Pancreas (tissue), 10 donors: ENCODE data around the gene BCORL1. TPM values are rescaled to one million over a fixed set of nuclear protein-coding genes. Genes with fewer than 3 reads are reported as not detected.

ENCODE experiments used
- ATAC-seq, 4 donors: fragments of 200-7000 bp; cut with Tn5 transposase; one replicate each; pipeline versions ENCODE4 v1.8.0 to v1.9.1; 2020; ENCODE audit warnings: mild to moderate bottlenecking in 4 of 4, moderate library complexity in 4 of 4
- DNase-seq, 6 donors: peaks; one replicate each; pipeline ENCODE4 v3.0.0-alpha.2; 2020
- FAIRE-seq: peaks from 2 replicates; lab custom pipeline; 2012; peaks lifted over from hg19 to GRCh38; lab: Jason Lieb, UNC
- H3K27ac ChIP-seq, 4 donors: fragments of 200-600 bp; sonication (generic); 1 replicate in 3 of 4; 2 replicates in 1 of 4; pipeline versions ENCODE4 v1.5.0 to v1.8.0; 2020
- H3K27me3 ChIP-seq, 4 donors: fragments of 200-600 bp; one replicate each; pipeline ENCODE4 v1.8.0; 2021
- H3K36me3 ChIP-seq, 3 donors: fragments of 200-600 bp; sonication (generic) in 1 of 3; one replicate each; pipeline versions ENCODE4 v1.5.0 to v1.8.0; 2020 to 2021
- H3K4me1 ChIP-seq, 3 donors: fragments of 200-600 bp; one replicate each; pipeline ENCODE4 v1.8.0; 2021
- H3K4me3 ChIP-seq, 4 donors: fragments of 200-600 bp; sonication (generic) in 2 of 4; one replicate each; pipeline versions ENCODE4 v1.5.0 to v1.8.0; 2020 to 2021
- H3K9me3 ChIP-seq, 4 donors: fragments of 200-600 bp; one replicate each; pipeline ENCODE4 v1.8.0; 2021
- WGBS, 2 donors: extraction: QIAGEN DNeasy Blood & Tissue Kit; methylation state at CpG; one replicate each; pipeline ENCODE4 v1.1.7; 2013; 5-methylcytosine and 5-hydroxymethylcytosine counted together
- intact Hi-C, 3 donors: fragments of 100-400 bp; cut with DNase I; formaldehyde crosslinking; loops; one replicate each; pipeline versions ENCODE4 v1.11.1 to v1.14.2; 2022
- polyA plus RNA-seq, 2 donors: library from polyadenylated mRNA; stranded (reverse); fragments of 200-250 nt; gene quantifications; one replicate each; pipeline ENCODE4 v1.2.3, GENCODE V29; 2013
- total RNA-seq, 6 donors: library from RNA; stranded (reverse); fragmentation: NEBNext Ultra II Directional in 4 of 6; extraction: Animal tissue kit (Norgen Biotek cat#: 25700) in 4 of 6; gene quantifications; one replicate each; pipeline versions ENCODE4 v1.2.1 to v1.2.4, GENCODE V29; 2021 to 2023
- TF ChIP-seq, protein P1 (sequence below), 4 donors: fragments of 200-600 bp; sonication (generic) in 3 of 4; IDR thresholded peaks; one replicate each; pipeline versions ENCODE4 v1.5.0 to v1.8.0; 2021; ENCODE audit warnings: antibody characterized with exemption in 4 of 4
- donor health status: healthy with polysubstance abuse.
- donor health status: DM: no; HTN: no; CAD: no; lungs with moderate emphysema.
- donor health status: DM: no; HTN: no; CAD: no.
- donor health status: control.
- donor health status: control.
- donor health status: Bipolar disorder and iron deficiency.
- donor health status: DM: yes; HTN: yes; CAD: no.
- donor health status: DM: no; HTN: no; CAD: no.
- donor health status: DM: no; HTN: no; CAD: no.
- donor health status: DM: yes; HTN: yes; CAD: no.

BCORL1 gene
- total and polyA plus RNA-seq, 8 donors, result 1.7 to 11.1 (median 5.6) TPM

- DNase-seq, result no peak
These were observed 115.2 kb downstream of the BCORL1 start for GRCh38 chrX:130097507-130098209.

GRCh38 chrX:130098210-130098552, 115.7 kb downstream of the BCORL1 start:
- Histone ChIP-seq H3K27ac (no peak overlapping the region), H3K27me3 (no peaks in the 10 kb centered on the region), H3K36me3 (no peaks in the 10 kb centered on the region), H3K9me3 (no peaks in the 10 kb centered on the region), H3K4me1 (no peaks in the 10 kb centered on the region), H3K4me3 (no peak overlapping the region)
- TF ChIP-seq, protein P1, sequence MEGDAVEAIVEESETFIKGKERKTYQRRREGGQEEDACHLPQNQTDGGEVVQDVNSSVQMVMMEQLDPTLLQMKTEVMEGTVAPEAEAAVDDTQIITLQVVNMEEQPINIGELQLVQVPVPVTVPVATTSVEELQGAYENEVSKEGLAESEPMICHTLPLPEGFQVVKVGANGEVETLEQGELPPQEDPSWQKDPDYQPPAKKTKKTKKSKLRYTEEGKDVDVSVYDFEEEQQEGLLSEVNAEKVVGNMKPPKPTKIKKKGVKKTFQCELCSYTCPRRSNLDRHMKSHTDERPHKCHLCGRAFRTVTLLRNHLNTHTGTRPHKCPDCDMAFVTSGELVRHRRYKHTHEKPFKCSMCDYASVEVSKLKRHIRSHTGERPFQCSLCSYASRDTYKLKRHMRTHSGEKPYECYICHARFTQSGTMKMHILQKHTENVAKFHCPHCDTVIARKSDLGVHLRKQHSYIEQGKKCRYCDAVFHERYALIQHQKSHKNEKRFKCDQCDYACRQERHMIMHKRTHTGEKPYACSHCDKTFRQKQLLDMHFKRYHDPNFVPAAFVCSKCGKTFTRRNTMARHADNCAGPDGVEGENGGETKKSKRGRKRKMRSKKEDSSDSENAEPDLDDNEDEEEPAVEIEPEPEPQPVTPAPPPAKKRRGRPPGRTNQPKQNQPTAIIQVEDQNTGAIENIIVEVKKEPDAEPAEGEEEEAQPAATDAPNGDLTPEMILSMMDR (IDR thresholded peaks at IDR 0.05), result no peak
- ATAC-seq (peak in 1 of 4 donors; percentile 13), FAIRE-seq (no peak), DNase-seq (no peak)
- WGBS, 2 donors, result 52 to 78% methylated on average over 5 of the region's 5 CpGs
- intact Hi-C loops, result no loop called here

More at GRCh38 chrX:130097507-130098209, 115.2 kb downstream of the BCORL1 start:
- TF ChIP-seq, protein P1 (IDR thresholded peaks at IDR 0.05), result no peak
- Histone ChIP-seq H3K36me3 (no peaks in the 10 kb centered on the region), H3K27me3 (no peaks in the 10 kb centered on the region), H3K4me1 (no peaks in the 10 kb centered on the region), H3K9me3 (no peaks in the 10 kb centered on the region), H3K4me3 (no peak overlapping the region), H3K27ac (no peak overlapping the region)
- WGBS, 2 donors, result 60 to 64% methylated on average over 13 to 14 of the region's 14 CpGs
- FAIRE-seq (no peak), ATAC-seq (peak in 3 of 4 donors; percentile 76 to 83 (median 80))
- intact Hi-C loops, result no loop called here

GRCh38 chrX:130100180-130100579, 117.7 kb downstream of the BCORL1 start:
- Histone ChIP-seq H3K9me3 (no peaks in the 10 kb centered on the region), H3K4me1 (no peaks in the 10 kb centered on the region), H3K27ac (no peak overlapping the region), H3K36me3 (no peaks in the 10 kb centered on the region), H3K27me3 (no peaks in the 10 kb centered on the region), H3K4me3 (no peak overlapping the region)
- 81 to 85% methylated on average over 5 of the region's 5 CpGs for WGBS, 2 donors
- peak in 1 of 6 donors; percentile 21 for DNase-seq
- intact Hi-C loops, result no loop called here
- no peak for FAIRE-seq
- ATAC-seq, result peak in 3 of 4 donors; percentile 24 to 58 (median 49)
- TF ChIP-seq, protein P1 (IDR thresholded peaks at IDR 0.05), result no peak

GRCh38 chrX:130103605-130104004, 121.2 kb downstream of the BCORL1 start:
- no peaks in the 10 kb centered on the region for H3K27me3 ChIP-seq
- TF ChIP-seq, protein P1 (IDR thresholded peaks at IDR 0.05), result no peak
- H3K36me3 ChIP-seq, result no peaks in the 10 kb centered on the region
- ATAC-seq (no peak), DNase-seq (no peak), FAIRE-seq (no peak)
- no peak overlapping the region for H3K27ac ChIP-seq
- no peaks in the 10 kb centered on the region for H3K4me1 ChIP-seq
- WGBS, 2 donors, result 63 to 65% methylated on average over 3 of the region's 3 CpGs
- no peaks in the 10 kb centered on the region for H3K9me3 ChIP-seq
- no peak overlapping the region for H3K4me3 ChIP-seq
- intact Hi-C loops, result no loop called here

DNA sequence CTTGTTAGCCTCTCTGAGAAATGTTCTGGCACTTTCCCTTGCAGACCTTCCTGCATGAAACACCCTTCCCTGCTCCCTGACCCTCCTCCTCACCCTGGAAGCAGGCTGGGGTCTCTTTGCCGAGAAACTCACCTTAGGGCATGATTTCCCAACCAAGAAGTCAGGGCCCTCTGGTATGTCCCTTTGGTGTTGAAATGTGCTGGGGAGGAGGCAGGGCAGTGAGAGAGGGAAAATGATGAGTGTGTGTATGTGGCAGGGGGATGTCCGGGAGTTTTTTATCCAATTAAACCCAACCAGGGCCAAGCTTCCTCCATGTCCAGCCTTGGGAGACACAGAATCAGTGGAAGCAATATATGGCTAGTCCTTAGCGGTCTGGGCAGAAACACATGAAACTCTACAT, 122.8 kb downstream of the BCORL1 start:
- no peaks in the 10 kb centered on the region for H3K36me3 ChIP-seq
- no peaks in the 10 kb centered on the region for H3K27me3 ChIP-seq
- 61 to 71% methylated on average over 3 of the region's 3 CpGs for WGBS, 2 donors
- H3K4me3 ChIP-seq, result no peak overlapping the region
- intact Hi-C loops, result no loop called here
- no peak for FAIRE-seq
- H3K27ac ChIP-seq, result no peak overlapping the region
- no peak for ATAC-seq
- TF ChIP-seq, protein P1 (IDR thresholded peaks at IDR 0.05), result no peak
- H3K9me3 ChIP-seq, result no peaks in the 10 kb centered on the region
- H3K4me1 ChIP-seq, result no peaks in the 10 kb centered on the region
- DNase-seq, result no peak
